SK-N-SH (cell line): Measurements from ENCODE around the gene LAMP5. TPM values are rescaled to one million over a fixed set of nuclear protein-coding genes. Genes with fewer than 3 reads are reported as not detected.
A peak's percentile ranks its signal among the peaks of the same experiment; 100 is the strongest.

Source experiments
- CTCF ChIA-PET: fragments of 300-600, 350-600 bp; formaldehyde crosslinking; extraction: SDS; loops from one replicate; lab custom pipeline; 2021; lab: Yijun Ruan, JAX
- POLR2A ChIA-PET: fragments of 350-600 bp; sonication (Branson Sonifier 250); formaldehyde crosslinking; extraction: SDS; loops from one replicate; lab custom pipeline; 2020; ENCODE audit warnings: antibody characterized with exemption, inconsistent platforms; lab: Yijun Ruan, JAX
- DNase-seq: peaks from one replicate; pipeline ENCODE4 v3.0.0; 2012
- H2AFZ ChIP-seq: fragments of 200-600 bp; sonication (generic); 2 replicates; pipeline ENCODE4 v1.8.1; 2016; ENCODE audit warnings: antibody characterized with exemption, mild to moderate bottlenecking, low read depth
- H3F3A ChIP-seq: fragments of 200-600 bp; sonication (generic); replicated peaks from 2 replicates; pipeline ENCODE3; 2016; ENCODE audit warnings: antibody characterized with exemption, mild to moderate bottlenecking; ENCODE audit not compliant: insufficient read depth
- H3K27ac ChIP-seq, 2 experiments: fragments of 200-500 bp in 1 of 2; fragments of 200-600 bp in 1 of 2; sonication (Bioruptor generic) in 1 of 2; sonication (generic), shearing (Covaris generic) in 1 of 2; 2 replicates each; pipeline versions ENCODE4 v1.5.1 to v1.6.1; 2014 to 2016; ENCODE audit warnings: low read depth in 2 of 2, inconsistent platforms in 1 of 2, low read length in 1 of 2, mild to moderate bottlenecking in 1 of 2, mixed read lengths in 1 of 2
- H3K27me3 ChIP-seq: fragments of 200-600 bp; sonication (generic), shearing (Covaris generic); 2 replicates; pipeline ENCODE4 v1.6.1; 2016; ENCODE audit warnings: mixed run types; ENCODE audit not compliant: insufficient read depth
- H3K36me3 ChIP-seq, 2 experiments: fragments of 200-500 bp in 1 of 2; fragments of 200-600 bp in 1 of 2; sonication (Bioruptor generic) in 1 of 2; sonication (generic) in 1 of 2; replicated peaks in 1 of 2; 2 replicates each; pipeline versions ENCODE3 to v1.5.1; 2014 to 2016; ENCODE audit warnings: low read length in 1 of 2, mild to moderate bottlenecking in 1 of 2; ENCODE audit not compliant: insufficient read depth in 2 of 2, control insufficient read depth in 1 of 2
- H3K4me1 ChIP-seq, 2 experiments: fragments of 200-500 bp in 1 of 2; fragments of 200-600 bp in 1 of 2; sonication (Bioruptor generic) in 1 of 2; sonication (generic), shearing (Covaris generic) in 1 of 2; 2 replicates each; pipeline versions ENCODE4 v1.5.1 to v1.6.1; 2014 to 2016; ENCODE audit warnings: low read depth in 1 of 2, low read length in 1 of 2, mixed run types in 1 of 2; ENCODE audit not compliant: insufficient read depth in 2 of 2, control insufficient read depth in 1 of 2
- H3K4me2 ChIP-seq: fragments of 200-600 bp; sonication (generic), shearing (Covaris generic); 2 replicates; pipeline ENCODE4 v1.6.1; 2017; ENCODE audit warnings: mixed run types
- H3K4me3 ChIP-seq, 2 experiments: fragments of 200-500 bp in 1 of 2; fragments of 200-600 bp in 1 of 2; sonication (Bioruptor generic) in 1 of 2; sonication (generic), shearing (Covaris generic) in 1 of 2; 2 replicates each; pipeline versions ENCODE4 v1.5.1 to v1.8.1; 2014 to 2016; ENCODE audit warnings: low read depth in 2 of 2, inconsistent platforms in 1 of 2, low read length in 1 of 2, mild to moderate bottlenecking in 1 of 2, mixed read lengths in 1 of 2, moderate library complexity in 1 of 2
- H3K79me2 ChIP-seq: fragments of 200-600 bp; sonication (generic); 2 replicates; pipeline ENCODE4 v1.8.1; 2017; ENCODE audit warnings: mild to moderate bottlenecking; ENCODE audit not compliant: insufficient read depth
- H3K9ac ChIP-seq: fragments of 200-600 bp; sonication (generic); 2 replicates; pipeline ENCODE4 v1.6.1; 2017; ENCODE audit warnings: mixed run types
- H3K9me2 ChIP-seq: fragments of 200-600 bp; sonication (generic); 2 replicates; pipeline ENCODE4 v1.6.1; 2017; ENCODE audit warnings: mixed run types
- H3K9me3 ChIP-seq: fragments of 200-600 bp; sonication (generic); 2 replicates; pipeline ENCODE4 v1.6.1; 2017; ENCODE audit warnings: mixed run types, mild to moderate bottlenecking, moderate library complexity
- H4K20me1 ChIP-seq: fragments of 200-600 bp; sonication (generic); 2 replicates; pipeline ENCODE4 v1.6.1; 2017; ENCODE audit warnings: mild to moderate bottlenecking, mixed run types; ENCODE audit not compliant: insufficient read depth
- EP300 ChIP-seq, 2 experiments: IDR thresholded peaks; 2 replicates each; pipeline versions ENCODE4 v1.4.0 to v1.6.1; 2012; ENCODE audit warnings: borderline replicate concordance in 1 of 2, low read depth in 1 of 2, low read length in 1 of 2
- FOSL2 ChIP-seq: IDR thresholded peaks from 2 replicates; pipeline ENCODE4 v1.4.0; 2012; ENCODE audit warnings: low read depth, mild to moderate bottlenecking, moderate library complexity, borderline replicate concordance
- FOXJ3 ChIP-seq: sonication (generic); formaldehyde crosslinking; IDR thresholded peaks from 2 replicates; pipeline ENCODE4 v1.5.1; 2020; ENCODE audit warnings: mild to moderate bottlenecking, missing genetic modification reagents
- FOXM1 ChIP-seq: IDR thresholded peaks from 2 replicates; pipeline ENCODE4 v1.4.0; 2012; ENCODE audit warnings: low read depth, mild to moderate bottlenecking
- GABPA ChIP-seq: IDR thresholded peaks from 2 replicates; pipeline ENCODE4 v1.4.0; 2012; ENCODE audit warnings: low read depth, mild to moderate bottlenecking
- JUND ChIP-seq: IDR thresholded peaks from 2 replicates; pipeline ENCODE4 v1.4.0; 2012
- NFIC ChIP-seq: IDR thresholded peaks from 2 replicates; pipeline ENCODE4 v1.4.0; 2012; ENCODE audit warnings: borderline replicate concordance
- POLR2AphosphoS5 ChIP-seq: IDR thresholded peaks from 2 replicates; pipeline ENCODE4 v1.6.1; 2012; ENCODE audit warnings: low read depth, low read length
- RXRA ChIP-seq: IDR thresholded peaks from 2 replicates; pipeline ENCODE4 v1.4.0; 2012; ENCODE audit warnings: low read depth, mild to moderate bottlenecking, borderline replicate concordance
- TCF12 ChIP-seq: IDR thresholded peaks from 2 replicates; pipeline ENCODE4 v1.4.0; 2012
- TEAD4 ChIP-seq: IDR thresholded peaks from 2 replicates; pipeline ENCODE4 v1.4.0; 2012; ENCODE audit warnings: mild to moderate bottlenecking, borderline replicate concordance; ENCODE audit not compliant: insufficient read depth
- YY1 ChIP-seq: IDR thresholded peaks from 2 replicates; pipeline ENCODE4 v1.4.0; 2012; ENCODE audit warnings: low read depth, mild to moderate bottlenecking
- ZBTB33 ChIP-seq: IDR thresholded peaks from 2 replicates; pipeline ENCODE4 v1.4.0; 2012; ENCODE audit warnings: low read depth, borderline replicate concordance
- WGBS: methylation state at CpG from one replicate; pipeline ENCODE4 v1.1.6; 2017; ENCODE audit warnings: low lambda C conversion rate; 5-methylcytosine and 5-hydroxymethylcytosine counted together
- polyA plus RNA-seq, 3 experiments: library from polyadenylated mRNA; depleted of rRNA; stranded (reverse); fragments of >200 nt; gene quantifications; 2 replicates each; pipeline ENCODE4 v1.2.3, GENCODE V29; 2012
- TF ChIP-seq, protein P1 (sequence below): fragments of 200-600 bp; sonication (generic); IDR thresholded peaks from 2 replicates; pipeline ENCODE4 v1.6.1; 2017; ENCODE audit warnings: antibody characterized with exemption, mild to moderate bottlenecking, moderate library complexity
- TF ChIP-seq, protein P2 (sequence below): IDR thresholded peaks from 2 replicates; pipeline ENCODE4; 2012

The LAMP5 gene
- polyA plus RNA-seq, 1 of the 3 experiments (the other 2 are of a cell fraction), result 4.8 TPM

DNA sequence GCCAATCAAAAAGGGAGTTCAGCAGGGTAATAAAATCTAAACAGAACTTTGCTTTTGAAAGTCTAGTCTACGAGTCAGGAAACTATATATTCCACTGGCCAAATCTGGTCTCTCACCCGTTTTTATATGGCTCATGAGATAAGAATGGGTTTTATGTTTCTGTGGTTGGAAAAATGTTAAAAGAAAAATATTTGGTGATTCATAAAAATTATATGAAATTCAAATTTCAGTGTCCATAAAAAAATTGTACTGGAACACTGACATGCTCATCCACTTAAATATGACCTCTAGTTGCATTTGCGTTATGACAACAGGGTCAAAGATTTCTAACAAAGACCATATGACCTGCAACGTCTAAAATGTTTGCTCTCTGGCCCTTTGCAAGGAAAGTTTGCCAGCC is 22.3 kb upstream of the LAMP5 start:
- peaks cover 11% of the 10 kb centered on the region for H3F3A ChIP-seq
- CTCF ChIA-PET, result interaction anchor here (2.0 kb wide), 1 partner anchor 117 kb away, joined by 4 read pairs; no protein-coding TSS in a partner anchor
- WGBS, result 15% methylated on average over 4 of the region's 4 CpGs

More for the DNA sequence above, 22.3 kb upstream of the LAMP5 start:
- Histone ChIP-seq H3K9me2 (no peaks in the 10 kb centered on the region), H4K20me1 (no peaks in the 10 kb centered on the region), H3K9ac (peak overlapping the region; percentile 50; the same call in 1 of the 2 replicates), H3K4me2 (peak overlapping the region; percentile 57), H3K79me2 (no peaks in the 10 kb centered on the region), H3K4me3 (no peak overlapping the region), H3K9me3 (no peaks in the 10 kb centered on the region), H3K27me3 (no peaks in the 10 kb centered on the region), H3K27ac (peak overlapping the region; percentile 78 to 80; a peak in 3 of 4 replicates), H3K36me3 (no peaks in the 10 kb centered on the region), H2AFZ (no peak overlapping the region), H3K4me1 (peaks cover 3 to 28% of the 10 kb centered on the region in 2 experiments)
- no peak for DNase-seq
- peak; percentile 19; the same call in 1 of the 2 replicates for TF ChIP-seq YY1
- peak; percentile 76 for TF ChIP-seq NFIC
- TF ChIP-seq ZBTB33, result no peak
- TF ChIP-seq, protein P1, sequence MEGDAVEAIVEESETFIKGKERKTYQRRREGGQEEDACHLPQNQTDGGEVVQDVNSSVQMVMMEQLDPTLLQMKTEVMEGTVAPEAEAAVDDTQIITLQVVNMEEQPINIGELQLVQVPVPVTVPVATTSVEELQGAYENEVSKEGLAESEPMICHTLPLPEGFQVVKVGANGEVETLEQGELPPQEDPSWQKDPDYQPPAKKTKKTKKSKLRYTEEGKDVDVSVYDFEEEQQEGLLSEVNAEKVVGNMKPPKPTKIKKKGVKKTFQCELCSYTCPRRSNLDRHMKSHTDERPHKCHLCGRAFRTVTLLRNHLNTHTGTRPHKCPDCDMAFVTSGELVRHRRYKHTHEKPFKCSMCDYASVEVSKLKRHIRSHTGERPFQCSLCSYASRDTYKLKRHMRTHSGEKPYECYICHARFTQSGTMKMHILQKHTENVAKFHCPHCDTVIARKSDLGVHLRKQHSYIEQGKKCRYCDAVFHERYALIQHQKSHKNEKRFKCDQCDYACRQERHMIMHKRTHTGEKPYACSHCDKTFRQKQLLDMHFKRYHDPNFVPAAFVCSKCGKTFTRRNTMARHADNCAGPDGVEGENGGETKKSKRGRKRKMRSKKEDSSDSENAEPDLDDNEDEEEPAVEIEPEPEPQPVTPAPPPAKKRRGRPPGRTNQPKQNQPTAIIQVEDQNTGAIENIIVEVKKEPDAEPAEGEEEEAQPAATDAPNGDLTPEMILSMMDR, result no peak
- TF ChIP-seq POLR2AphosphoS5, result 0 out of 2 replicates have a peak, but pooled peaks have one; percentile 19
- TF ChIP-seq TCF12, result peak; percentile 93
- no peak for TF ChIP-seq FOXJ3 (CRISPR knock-in tag)
- TF ChIP-seq, protein P2, sequence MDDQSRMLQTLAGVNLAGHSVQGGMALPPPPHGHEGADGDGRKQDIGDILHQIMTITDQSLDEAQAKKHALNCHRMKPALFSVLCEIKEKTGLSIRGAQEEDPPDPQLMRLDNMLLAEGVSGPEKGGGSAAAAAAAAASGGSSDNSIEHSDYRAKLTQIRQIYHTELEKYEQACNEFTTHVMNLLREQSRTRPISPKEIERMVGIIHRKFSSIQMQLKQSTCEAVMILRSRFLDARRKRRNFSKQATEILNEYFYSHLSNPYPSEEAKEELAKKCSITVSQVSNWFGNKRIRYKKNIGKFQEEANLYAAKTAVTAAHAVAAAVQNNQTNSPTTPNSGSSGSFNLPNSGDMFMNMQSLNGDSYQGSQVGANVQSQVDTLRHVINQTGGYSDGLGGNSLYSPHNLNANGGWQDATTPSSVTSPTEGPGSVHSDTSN, result peak; percentile 74; the same call in 1 of the 2 replicates
- peak; percentile 89 for TF ChIP-seq TEAD4
- peak in 1 of 2 experiments; percentile 93; a peak in 2 of 4 replicates for TF ChIP-seq EP300 (IDR thresholded peaks at IDR 0.05; ENCODE audit: borderline replicate concordance in 1 of 2, low read depth in 1 of 2, low read length in 1 of 2)
- TF ChIP-seq RXRA, result peak; percentile 85; the same call in 1 of the 2 replicates
- peak; percentile 75; the same call in 1 of the 2 replicates for TF ChIP-seq FOXM1
- peak; percentile 82 for TF ChIP-seq FOSL2
- TF ChIP-seq GABPA, result no peak
- peak; percentile 79 for TF ChIP-seq JUND
- POLR2A ChIA-PET, result no interaction called here
